Measurements from ENCODE around the gene LYSMD1. TPM values are rescaled to one million over a fixed set of nuclear protein-coding genes. Genes with fewer than 3 reads are reported as not detected.
"Not testable (repeated sequence)": the region's sequence is repeated elsewhere in the genome, so short reads cannot be mapped to it uniquely, and the experiment has no call there.

The LYSMD1 gene, protein sequence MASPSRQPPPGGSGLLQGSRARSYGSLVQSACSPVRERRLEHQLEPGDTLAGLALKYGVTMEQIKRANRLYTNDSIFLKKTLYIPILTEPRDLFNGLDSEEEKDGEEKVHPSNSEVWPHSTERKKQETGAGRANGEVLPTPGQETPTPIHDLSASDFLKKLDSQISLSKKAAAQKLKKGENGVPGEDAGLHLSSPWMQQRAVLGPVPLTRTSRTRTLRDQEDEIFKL
- polyA plus RNA-seq: 1 to 10 TPM; 3.8 TPM

- WGBS, 2 donors: 0% methylated on average over 38 of the region's 38 CpGs
- Histone ChIP-seq H3K27ac (ENCODE audit: low read depth in 2 of 2, low read length in 1 of 2) (peak within 1 kb of the TSS; percentile 75 to 90), H3K36me3 (ENCODE audit: control insufficient read depth in 2 of 2, insufficient read depth in 2 of 2, low read length in 1 of 2) (peaks cover 4 to 13% of the 10 kb centered on the region in 2 donors), H3K4me1 (ENCODE audit: control insufficient read depth in 2 of 2, insufficient read depth in 2 of 2, low read length in 1 of 2) (peaks cover 2 to 5% of the 10 kb centered on the region in 2 donors), H3K27me3 (ENCODE audit: control insufficient read depth in 1 of 2, insufficient read depth in 2 of 2, low read length in 2 of 2) (no peaks in the 10 kb centered on the region), H3K4me3 (ENCODE audit: low read depth in 1 of 2, low read length in 2 of 2) (peak within 1 kb of the TSS; percentile 65 to 87), H3K9me3 (ENCODE audit: control insufficient read depth in 2 of 2, insufficient read depth in 1 of 2, low read depth in 1 of 2, low read length in 1 of 2) (peaks cover 0 to 2% of the 10 kb centered on the region in 2 donors)
These were observed at the start of gene LYSMD1, which contains the start of gene SCNM1 for GRCh38 chr1:151165738-151166504. TSS of gene LYSMD1 (minus strand) at chr1:151165902. CDS start at chr1:151165258, 644 bp downstream. TSS of gene SCNM1 (plus strand) at chr1:151166144. CDS start at chr1:151166153, 9 bp downstream.

- no peak overlapping the region for H3K4me3 ChIP-seq (ENCODE audit: low read depth in 1 of 2, low read length in 2 of 2)
- WGBS, 2 donors: 37 to 57% methylated on average over 2 of the region's 2 CpGs
- no peaks in the 10 kb centered on the region for H3K9me3 ChIP-seq (ENCODE audit: control insufficient read depth in 2 of 2, insufficient read depth in 1 of 2, low read depth in 1 of 2, low read length in 1 of 2)
- H3K27ac ChIP-seq (ENCODE audit: low read depth in 2 of 2, low read length in 1 of 2): no peak overlapping the region
- H3K36me3 ChIP-seq (ENCODE audit: control insufficient read depth in 2 of 2, insufficient read depth in 2 of 2, low read length in 1 of 2): peaks cover 3 to 4% of the 10 kb centered on the region in 2 donors
- H3K4me1 ChIP-seq (ENCODE audit: control insufficient read depth in 2 of 2, insufficient read depth in 2 of 2, low read length in 1 of 2): no peaks in the 10 kb centered on the region
- no peaks in the 10 kb centered on the region for H3K27me3 ChIP-seq (ENCODE audit: control insufficient read depth in 1 of 2, insufficient read depth in 2 of 2, low read length in 2 of 2)
These were observed 47.9 kb upstream of the LYSMD1 start for GRCh38 chr1:151213560-151213959.

DNA sequence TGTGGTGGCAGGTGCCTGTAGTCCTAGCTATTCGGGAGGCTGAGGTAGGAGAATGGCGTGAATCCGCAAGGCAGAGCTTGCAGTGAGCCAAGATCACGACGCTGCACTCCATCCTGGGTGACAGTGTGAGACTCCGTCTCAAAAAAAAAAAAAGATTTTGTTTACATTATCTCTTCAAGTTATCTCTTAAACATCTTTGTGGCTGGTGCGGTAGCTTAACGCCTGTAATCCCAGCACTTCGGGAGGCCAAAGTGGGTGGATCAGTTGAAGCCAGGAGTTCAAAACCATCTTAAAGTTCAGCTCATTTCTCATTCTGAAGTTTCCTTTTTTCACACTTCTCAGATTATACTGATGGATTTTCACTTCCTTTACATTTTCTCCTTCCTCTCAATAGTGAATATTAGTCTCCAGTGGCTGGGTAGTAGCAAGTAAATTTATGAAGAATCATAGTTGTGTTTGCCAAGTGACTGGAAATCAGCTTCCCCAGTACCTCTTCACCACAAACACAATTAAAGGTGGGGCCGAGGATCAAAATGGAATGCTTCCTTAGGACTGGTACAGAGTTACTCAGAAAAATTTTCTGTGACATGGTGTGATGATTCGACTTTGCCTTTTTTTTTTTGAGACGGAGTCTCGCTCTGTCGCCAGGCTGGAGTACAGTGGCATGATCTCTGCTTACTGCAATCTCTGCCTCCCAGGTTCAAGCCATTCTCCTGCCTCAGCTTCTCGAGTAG lies 46.4 kb upstream of the LYSMD1 start:
- peaks cover 4 to 10% of the 10 kb centered on the region in 2 donors for H3K36me3 ChIP-seq (ENCODE audit: control insufficient read depth in 2 of 2, insufficient read depth in 2 of 2, low read length in 1 of 2)
- H3K9me3 ChIP-seq (ENCODE audit: control insufficient read depth in 2 of 2, insufficient read depth in 1 of 2, low read depth in 1 of 2, low read length in 1 of 2): no peaks in the 10 kb centered on the region
- H3K4me3 ChIP-seq (ENCODE audit: low read depth in 1 of 2, low read length in 2 of 2): no peak overlapping the region
- no peaks in the 10 kb centered on the region for H3K4me1 ChIP-seq (ENCODE audit: control insufficient read depth in 2 of 2, insufficient read depth in 2 of 2, low read length in 1 of 2)
- 73 to 79% methylated on average over 15 of the region's 15 CpGs for WGBS, 2 donors
- peak overlapping the region in 1 of 2 donors; percentile 27 for H3K27ac ChIP-seq (ENCODE audit: low read depth in 2 of 2, low read length in 1 of 2)
- no peaks in the 10 kb centered on the region for H3K27me3 ChIP-seq (ENCODE audit: control insufficient read depth in 1 of 2, insufficient read depth in 2 of 2, low read length in 2 of 2)

- Histone ChIP-seq H3K9me3 (ENCODE audit: control insufficient read depth in 2 of 2, insufficient read depth in 1 of 2, low read depth in 1 of 2, low read length in 1 of 2) (no peaks in the 10 kb centered on the region), H3K27me3 (ENCODE audit: control insufficient read depth in 1 of 2, insufficient read depth in 2 of 2, low read length in 2 of 2) (no peaks in the 10 kb centered on the region), H3K4me3 (ENCODE audit: low read depth in 1 of 2, low read length in 2 of 2) (no peak overlapping the region), H3K4me1 (ENCODE audit: control insufficient read depth in 2 of 2, insufficient read depth in 2 of 2, low read length in 1 of 2) (no peaks in the 10 kb centered on the region), H3K27ac (ENCODE audit: low read depth in 2 of 2, low read length in 1 of 2) (peak overlapping the region in 1 of 2 donors; percentile 9), H3K36me3 (ENCODE audit: control insufficient read depth in 2 of 2, insufficient read depth in 2 of 2, low read length in 1 of 2) (peaks cover 6 to 12% of the 10 kb centered on the region in 2 donors)
- WGBS, 2 donors: 48 to 64% methylated on average over 1 of the region's 1 CpG
These were observed 45.1 kb upstream of the LYSMD1 start for GRCh38 chr1:151210830-151211229.

GRCh38 chr1:151205381-151205965 lies 39.8 kb upstream of the LYSMD1 start:
- not testable (repeated sequence) for H3K4me3 ChIP-seq (ENCODE audit: low read depth in 1 of 2, low read length in 2 of 2); H3K27me3 ChIP-seq (ENCODE audit: control insufficient read depth in 1 of 2, insufficient read depth in 2 of 2, low read length in 2 of 2); H3K27ac ChIP-seq (ENCODE audit: low read depth in 2 of 2, low read length in 1 of 2); H3K9me3 ChIP-seq (ENCODE audit: control insufficient read depth in 2 of 2, insufficient read depth in 1 of 2, low read depth in 1 of 2, low read length in 1 of 2); H3K4me1 ChIP-seq (ENCODE audit: control insufficient read depth in 2 of 2, insufficient read depth in 2 of 2, low read length in 1 of 2)
- 91 to 94% methylated on average over 12 of the region's 12 CpGs for WGBS, 2 donors
- peaks cover 2 to 14% of the 10 kb centered on the region in 2 donors for H3K36me3 ChIP-seq (ENCODE audit: control insufficient read depth in 2 of 2, insufficient read depth in 2 of 2, low read length in 1 of 2)

GRCh38 chr1:151199873-151200581 lies 34.3 kb upstream of the LYSMD1 start:
- H3K27me3 ChIP-seq (ENCODE audit: control insufficient read depth in 1 of 2, insufficient read depth in 2 of 2, low read length in 2 of 2): no peaks in the 10 kb centered on the region
- H3K4me1 ChIP-seq (ENCODE audit: control insufficient read depth in 2 of 2, insufficient read depth in 2 of 2, low read length in 1 of 2): no peaks in the 10 kb centered on the region
- WGBS, 2 donors: 17 to 18% methylated on average over 11 of the region's 11 CpGs
- H3K27ac ChIP-seq (ENCODE audit: low read depth in 2 of 2, low read length in 1 of 2): peak overlapping the region; percentile 85 to 87
- no peaks in the 10 kb centered on the region for H3K9me3 ChIP-seq (ENCODE audit: control insufficient read depth in 2 of 2, insufficient read depth in 1 of 2, low read depth in 1 of 2, low read length in 1 of 2)
- peaks cover 0 to 5% of the 10 kb centered on the region in 2 donors for H3K36me3 ChIP-seq (ENCODE audit: control insufficient read depth in 2 of 2, insufficient read depth in 2 of 2, low read length in 1 of 2)
- peak overlapping the region; percentile 74 to 97 for H3K4me3 ChIP-seq (ENCODE audit: low read depth in 1 of 2, low read length in 2 of 2)

DNA sequence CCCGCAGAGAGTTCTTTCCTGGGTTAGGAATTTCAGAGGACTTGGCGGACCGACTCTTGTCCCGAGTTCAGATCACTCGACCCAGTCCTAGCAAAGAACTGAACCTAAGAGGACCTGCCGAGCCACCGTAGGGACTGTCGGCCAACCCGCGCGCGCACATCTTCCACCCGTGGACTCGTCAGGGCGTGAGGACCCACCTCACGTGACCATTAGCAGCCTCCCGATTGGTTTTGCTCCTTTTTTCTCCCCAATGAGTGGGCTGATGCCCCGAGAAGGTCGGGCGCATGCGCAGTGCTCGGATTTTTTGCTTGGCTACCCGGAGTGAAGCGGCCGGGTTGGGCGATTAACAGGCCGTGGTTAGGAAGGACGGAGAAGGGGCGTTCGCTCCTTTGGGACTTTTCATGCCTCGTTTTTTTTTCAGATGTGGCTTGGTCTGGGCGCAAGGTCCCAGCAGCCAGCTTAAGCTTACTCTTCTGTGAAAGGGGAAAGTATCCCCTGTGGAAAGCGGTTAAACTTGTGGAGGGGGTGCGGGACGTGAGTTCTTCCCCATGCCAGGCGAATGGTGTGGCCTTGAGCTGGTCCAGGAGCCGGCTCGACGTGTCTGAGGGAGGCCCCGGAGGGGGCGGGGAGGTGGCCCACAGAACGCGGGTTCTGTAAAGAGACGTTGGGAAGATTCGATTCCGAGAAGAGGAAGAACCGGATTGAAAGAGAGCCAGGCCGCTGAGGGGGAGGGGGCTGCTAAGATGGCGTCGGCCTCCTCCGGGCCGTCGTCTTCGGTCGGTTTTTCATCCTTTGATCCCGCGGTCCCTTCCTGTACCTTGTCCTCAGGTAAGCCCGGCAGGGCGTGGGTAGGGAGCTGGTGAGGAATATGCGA lies 32.8 kb upstream of the LYSMD1 start, which contains the start of gene PIP5K1A:
Gene PIP5K1A, plus strand, starts transcription at position 299 of the 874 bp plus-strand sequence. Its CDS starts 445 bp downstream, at position 744.
- H3K9me3 ChIP-seq (ENCODE audit: control insufficient read depth in 2 of 2, insufficient read depth in 1 of 2, low read depth in 1 of 2, low read length in 1 of 2): no peaks in the 10 kb centered on the region
- no peaks in the 10 kb centered on the region for H3K4me1 ChIP-seq (ENCODE audit: control insufficient read depth in 2 of 2, insufficient read depth in 2 of 2, low read length in 1 of 2)
- H3K27me3 ChIP-seq (ENCODE audit: control insufficient read depth in 1 of 2, insufficient read depth in 2 of 2, low read length in 2 of 2): no peaks in the 10 kb centered on the region
- H3K4me3 ChIP-seq (ENCODE audit: low read depth in 1 of 2, low read length in 2 of 2): peak within 1 kb of the TSS; percentile 74 to 97
- peaks cover 0 to 5% of the 10 kb centered on the region in 2 donors for H3K36me3 ChIP-seq (ENCODE audit: control insufficient read depth in 2 of 2, insufficient read depth in 2 of 2, low read length in 1 of 2)
- 0% methylated on average over 60 of the region's 60 CpGs for whole genome bisulfite sequencing, 2 donors
- peak within 1 kb of the TSS; percentile 87 to 99 for H3K27ac ChIP-seq (ENCODE audit: low read depth in 2 of 2, low read length in 1 of 2)

DNA sequence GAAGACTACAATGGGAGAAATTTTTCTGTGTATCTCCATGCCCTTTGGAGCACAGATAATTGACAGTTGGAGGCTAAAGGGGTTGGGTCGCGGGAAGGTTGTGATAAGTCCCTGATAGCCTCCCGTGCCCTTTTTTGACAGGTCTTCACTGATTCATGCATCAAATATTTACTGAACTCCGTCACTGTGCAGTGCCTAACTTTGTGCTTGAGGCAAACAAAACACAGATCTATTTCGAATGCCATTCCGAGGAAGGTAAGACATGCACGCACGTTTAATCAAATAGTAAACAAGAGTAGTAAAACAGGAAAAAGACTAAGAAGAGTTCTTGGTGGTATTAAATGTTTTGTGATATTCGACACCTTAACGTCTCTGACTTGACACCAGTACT lies 32.2 kb upstream of the LYSMD1 start:
- peaks cover 0 to 2% of the 10 kb centered on the region in 2 donors for H3K36me3 ChIP-seq (ENCODE audit: control insufficient read depth in 2 of 2, insufficient read depth in 2 of 2, low read length in 1 of 2)
- WGBS, 2 donors: 6 to 7% methylated on average over 10 of the region's 10 CpGs
- no peaks in the 10 kb centered on the region for H3K4me1 ChIP-seq (ENCODE audit: control insufficient read depth in 2 of 2, insufficient read depth in 2 of 2, low read length in 1 of 2)
- H3K9me3 ChIP-seq (ENCODE audit: control insufficient read depth in 2 of 2, insufficient read depth in 1 of 2, low read depth in 1 of 2, low read length in 1 of 2): no peaks in the 10 kb centered on the region
- H3K27ac ChIP-seq (ENCODE audit: low read depth in 2 of 2, low read length in 1 of 2): peak overlapping the region; percentile 87 to 99
- H3K4me3 ChIP-seq (ENCODE audit: low read depth in 1 of 2, low read length in 2 of 2): peak overlapping the region; percentile 74 to 97
- H3K27me3 ChIP-seq (ENCODE audit: control insufficient read depth in 1 of 2, insufficient read depth in 2 of 2, low read length in 2 of 2): no peaks in the 10 kb centered on the region
